ENCODE data around the gene TRMT112.
A peak's percentile ranks its signal among the peaks of the same experiment; 100 is the strongest.

TRMT112 gene

GRCh38 chr11:64287676-64288352 lies 29.5 kb downstream of the TRMT112 start:
- Histone ChIP-seq H3K4me3 (no peak overlapping the region), H3K27ac (no peak overlapping the region), H3K27me3 (peaks cover under 1 to 46% of the 10 kb centered on the region in 2 donors), H3K36me3 (peaks cover 0 to 5% (median 0%) of the 10 kb centered on the region in 3 donors), H3K9me3 (no peaks in the 10 kb centered on the region), H3K4me1 (peaks cover 0 to 47% (median 42%) of the 10 kb centered on the region in 4 donors)
- DNase-seq: no peak
- TF ChIP-seq, protein P1, sequence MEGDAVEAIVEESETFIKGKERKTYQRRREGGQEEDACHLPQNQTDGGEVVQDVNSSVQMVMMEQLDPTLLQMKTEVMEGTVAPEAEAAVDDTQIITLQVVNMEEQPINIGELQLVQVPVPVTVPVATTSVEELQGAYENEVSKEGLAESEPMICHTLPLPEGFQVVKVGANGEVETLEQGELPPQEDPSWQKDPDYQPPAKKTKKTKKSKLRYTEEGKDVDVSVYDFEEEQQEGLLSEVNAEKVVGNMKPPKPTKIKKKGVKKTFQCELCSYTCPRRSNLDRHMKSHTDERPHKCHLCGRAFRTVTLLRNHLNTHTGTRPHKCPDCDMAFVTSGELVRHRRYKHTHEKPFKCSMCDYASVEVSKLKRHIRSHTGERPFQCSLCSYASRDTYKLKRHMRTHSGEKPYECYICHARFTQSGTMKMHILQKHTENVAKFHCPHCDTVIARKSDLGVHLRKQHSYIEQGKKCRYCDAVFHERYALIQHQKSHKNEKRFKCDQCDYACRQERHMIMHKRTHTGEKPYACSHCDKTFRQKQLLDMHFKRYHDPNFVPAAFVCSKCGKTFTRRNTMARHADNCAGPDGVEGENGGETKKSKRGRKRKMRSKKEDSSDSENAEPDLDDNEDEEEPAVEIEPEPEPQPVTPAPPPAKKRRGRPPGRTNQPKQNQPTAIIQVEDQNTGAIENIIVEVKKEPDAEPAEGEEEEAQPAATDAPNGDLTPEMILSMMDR (IDR thresholded peaks at IDR 0.05): no peak
- intact Hi-C loops (cut with DNase I; ENCODE audit: low total_unique reads): no loop called here

GRCh38 chr11:64286801-64287159 lies 30.6 kb downstream of the TRMT112 start:
- Histone ChIP-seq H3K27me3 (peaks cover 0 to 36% of the 10 kb centered on the region in 2 donors), H3K36me3 (peaks cover 0 to 12% (median 6%) of the 10 kb centered on the region in 3 donors), H3K27ac (no peak overlapping the region), H3K4me1 (peaks cover 0 to 41% (median 35%) of the 10 kb centered on the region in 4 donors), H3K9me3 (no peaks in the 10 kb centered on the region), H3K4me3 (peak overlapping the region in 1 of 2 donors; percentile 90)
- no peak for DNase-seq
- TF ChIP-seq, protein P1 (IDR thresholded peaks at IDR 0.05): no peak
- intact Hi-C loops (cut with DNase I; ENCODE audit: low total_unique reads): no loop called here

- intact Hi-C loops (cut with DNase I; ENCODE audit: low total_unique reads): no loop called here
- Histone ChIP-seq H3K36me3 (peaks cover 0 to 18% (median 9%) of the 10 kb centered on the region in 3 donors), H3K27me3 (peaks cover 0 to 29% of the 10 kb centered on the region in 2 donors), H3K4me1 (peaks cover 0 to 35% (median 29%) of the 10 kb centered on the region in 4 donors), H3K27ac (peak overlapping the region; percentile 98), H3K4me3 (peak overlapping the region; percentile 82 to 90), H3K9me3 (no peaks in the 10 kb centered on the region)
- TF ChIP-seq, protein P1 (IDR thresholded peaks at IDR 0.05): no peak
- no peak for DNase-seq
Measured at GRCh38 chr11:64285885-64286800, 31.2 kb downstream of the TRMT112 start.

DNA sequence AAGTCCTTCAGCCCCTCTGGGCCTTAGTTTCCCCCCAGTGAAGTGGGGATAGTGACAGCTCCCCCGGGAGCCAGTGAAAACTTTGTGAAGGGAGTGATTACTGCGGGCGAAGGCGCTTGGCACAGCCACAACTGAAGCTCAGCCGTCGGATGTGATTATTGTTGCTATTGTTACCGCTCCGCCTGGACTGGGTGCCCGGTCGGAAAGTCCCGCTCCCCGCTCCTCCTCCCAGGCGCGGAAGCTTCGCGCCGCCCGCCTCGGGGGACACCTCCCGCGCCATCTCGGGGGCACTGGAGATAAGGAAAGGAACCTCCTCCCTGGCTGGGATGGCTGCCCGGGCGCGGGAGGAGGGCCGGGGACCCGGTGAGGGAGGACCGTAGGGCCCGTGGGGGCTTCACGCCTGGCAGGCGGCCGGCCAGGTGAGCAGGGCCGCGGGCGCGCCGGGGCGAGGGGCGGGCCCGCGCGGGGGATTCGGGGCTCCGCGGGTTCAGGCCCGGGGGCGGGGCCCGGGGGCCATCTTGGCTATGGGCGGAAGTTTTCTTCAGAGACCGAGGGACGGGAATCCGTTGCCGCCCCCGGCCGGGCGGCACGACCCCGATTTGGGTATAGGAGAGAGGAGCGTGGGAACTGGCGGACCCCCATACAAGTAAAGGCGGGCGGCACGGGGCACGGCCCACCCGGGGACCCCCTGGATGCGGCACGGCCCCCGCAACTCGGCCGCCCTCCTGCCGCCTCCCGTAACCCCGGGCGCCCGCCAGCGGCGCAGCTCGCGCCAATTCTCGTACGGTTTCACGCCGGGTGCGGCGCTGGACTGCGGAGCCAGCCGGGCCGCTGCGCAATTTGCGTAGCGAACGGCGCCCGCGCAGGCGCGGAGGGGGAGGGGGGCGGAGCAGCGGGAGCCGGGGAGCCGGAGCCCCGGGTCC lies 32.1 kb downstream of the TRMT112 start, which contains the start of gene GPR137:
Gene GPR137 (plus strand): TSS at position 887 of the 923 bp plus-strand sequence. CDS start 677 bp downstream, outside the sequence.
- peak within 1 kb of the TSS; percentile 82 to 90 for H3K4me3 ChIP-seq
- peaks cover 0 to 20% of the 10 kb centered on the region in 2 donors for H3K27me3 ChIP-seq
- H3K9me3 ChIP-seq: no peaks in the 10 kb centered on the region
- DNase-seq: peak; percentile 86 to 94
- intact Hi-C loops (cut with DNase I; ENCODE audit: low total_unique reads): no loop called here
- H3K4me1 ChIP-seq: peaks cover 0 to 32% (median 27%) of the 10 kb centered on the region in 4 donors
- H3K36me3 ChIP-seq: peaks cover 4 to 26% (median 9%) of the 10 kb centered on the region in 3 donors
- peak within 1 kb of the TSS; percentile 98 for H3K27ac ChIP-seq
- TF ChIP-seq, protein P1 (IDR thresholded peaks at IDR 0.05): peak in 1 of 2 experiments; percentile 17
